PC-9 (cell line): ENCODE results near the gene EMSY. TPM values are rescaled to one million over a fixed set of nuclear protein-coding genes. Genes with fewer than 3 reads are reported as not detected.

Source experiments
- BruUV-seq: library from RNA; stranded (reverse); fragments of 400-500 nt; replicated peaks from 2 replicates; lab custom pipeline; 2021; lab: Mats Ljungman, UMichigan
- CTCF ChIA-PET: fragments of 300-600 bp; sonication (Branson Sonifier 250); formaldehyde crosslinking; loops from one replicate; lab custom pipeline; 2022; ENCODE audit warnings: antibody characterized with exemption; lab: Charles Lee
- POLR2A ChIA-PET: fragments of 300-600 bp; sonication (Branson Sonifier 250); formaldehyde crosslinking; loops from one replicate; lab custom pipeline; 2022; ENCODE audit warnings: antibody characterized with exemption; ENCODE audit not compliant: unreplicated experiment; lab: Charles Lee
- DNase-seq, 2 experiments: peaks; one replicate each; pipeline versions ENCODE4 v3.0.0 to v3.0.0-alpha.2; 2015 to 2022; ENCODE audit warnings: mixed read lengths in 1 of 2
- H2AFZ ChIP-seq: fragments of 200-600 bp; sonication (generic); 2 replicates; pipeline ENCODE4 v1.8.1; 2017; ENCODE audit warnings: antibody characterized with exemption
- H3F3A ChIP-seq: fragments of 200-600 bp; sonication (generic); 2 replicates; pipeline ENCODE4 v1.8.1; 2017; ENCODE audit warnings: antibody characterized with exemption, mild to moderate bottlenecking, low read depth; ENCODE audit not compliant: insufficient read depth
- H3K27ac ChIP-seq: fragments of 200-600 bp; sonication (generic); 2 replicates; pipeline ENCODE4 v1.6.1; 2016; ENCODE audit warnings: mixed run types
- H3K27me3 ChIP-seq: fragments of 200-600 bp; sonication (generic); 2 replicates; pipeline ENCODE4 v1.6.1; 2016; ENCODE audit warnings: low read depth, mixed run types; ENCODE audit not compliant: insufficient read depth
- H3K36me3 ChIP-seq: fragments of 200-600 bp; sonication (generic); 2 replicates; pipeline ENCODE4 v1.6.1; 2016; ENCODE audit warnings: low read depth, mixed run types
- H3K4me1 ChIP-seq: fragments of 200-600 bp; sonication (generic); replicated peaks from 2 replicates; pipeline ENCODE4 v1.6.1; 2016; ENCODE audit warnings: mixed run types; ENCODE audit not compliant: insufficient read depth
- H3K4me2 ChIP-seq: fragments of 200-600 bp; sonication (generic); 2 replicates; pipeline ENCODE4 v1.6.1; 2017; ENCODE audit warnings: mixed run types
- H3K4me3 ChIP-seq: fragments of 200-600 bp; sonication (generic); 2 replicates; pipeline ENCODE4 v1.6.1; 2016; ENCODE audit warnings: mixed run types
- H3K79me2 ChIP-seq: fragments of 200-600 bp; sonication (generic); 2 replicates; pipeline ENCODE4 v1.6.1; 2017; ENCODE audit warnings: low read depth, mixed run types
- H3K9me2 ChIP-seq: fragments of 200-600 bp; sonication (generic); 2 replicates; pipeline ENCODE4 v1.8.1; 2017; ENCODE audit warnings: mild to moderate bottlenecking; ENCODE audit not compliant: insufficient read depth
- H3K9me3 ChIP-seq: fragments of 200-600 bp; sonication (generic); 2 replicates; pipeline ENCODE4 v1.8.1; 2016; ENCODE audit warnings: low read depth; ENCODE audit not compliant: insufficient read depth
- H4K20me1 ChIP-seq: fragments of 200-600 bp; sonication (generic); 2 replicates; pipeline ENCODE4 v1.8.1; 2017; ENCODE audit not compliant: insufficient read depth
- EZH2 ChIP-seq: fragments of 200-600 bp; sonication (generic); IDR thresholded peaks from 2 replicates; pipeline ENCODE4 v1.8.0; 2017; ENCODE audit warnings: antibody characterized with exemption, low read depth
- intact Hi-C: fragments of 100-400 bp; cut with micrococcal nuclease; formaldehyde crosslinking; loops from one replicate; pipeline ENCODE4 v1.10.0; 2022; ENCODE audit not compliant: unreplicated experiment
- total RNA-seq: library from RNA; stranded (reverse); gene quantifications from 2 replicates; pipeline ENCODE4 v1.2.3, GENCODE V29; 2021
- TF ChIP-seq, protein P1 (sequence below): fragments of 200-600 bp; sonication (generic); conservative IDR thresholded peaks from 2 replicates; pipeline ENCODE4 v1.6.1; 2017; ENCODE audit warnings: mixed run types, antibody characterized with exemption, mild to moderate bottlenecking, moderate library complexity

The EMSY gene
- total RNA-seq, 1 experiment from 2014 or later: 37.4 TPM

- H2AFZ ChIP-seq: no peak overlapping the region
- H3K4me2 ChIP-seq: no peak overlapping the region
- H3K79me2 ChIP-seq: no peaks in the 10 kb centered on the region
- 0 out of 2 replicates have a peak, but pooled peaks cover 5% of the 10 kb centered on the region for H4K20me1 ChIP-seq
- no peak overlapping the region for H3K27ac ChIP-seq
- H3K27me3 ChIP-seq: no peaks in the 10 kb centered on the region
- no peak for TF ChIP-seq EZH2
- TF ChIP-seq, protein P1, sequence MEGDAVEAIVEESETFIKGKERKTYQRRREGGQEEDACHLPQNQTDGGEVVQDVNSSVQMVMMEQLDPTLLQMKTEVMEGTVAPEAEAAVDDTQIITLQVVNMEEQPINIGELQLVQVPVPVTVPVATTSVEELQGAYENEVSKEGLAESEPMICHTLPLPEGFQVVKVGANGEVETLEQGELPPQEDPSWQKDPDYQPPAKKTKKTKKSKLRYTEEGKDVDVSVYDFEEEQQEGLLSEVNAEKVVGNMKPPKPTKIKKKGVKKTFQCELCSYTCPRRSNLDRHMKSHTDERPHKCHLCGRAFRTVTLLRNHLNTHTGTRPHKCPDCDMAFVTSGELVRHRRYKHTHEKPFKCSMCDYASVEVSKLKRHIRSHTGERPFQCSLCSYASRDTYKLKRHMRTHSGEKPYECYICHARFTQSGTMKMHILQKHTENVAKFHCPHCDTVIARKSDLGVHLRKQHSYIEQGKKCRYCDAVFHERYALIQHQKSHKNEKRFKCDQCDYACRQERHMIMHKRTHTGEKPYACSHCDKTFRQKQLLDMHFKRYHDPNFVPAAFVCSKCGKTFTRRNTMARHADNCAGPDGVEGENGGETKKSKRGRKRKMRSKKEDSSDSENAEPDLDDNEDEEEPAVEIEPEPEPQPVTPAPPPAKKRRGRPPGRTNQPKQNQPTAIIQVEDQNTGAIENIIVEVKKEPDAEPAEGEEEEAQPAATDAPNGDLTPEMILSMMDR: no peak
- peaks cover 17% of the 10 kb centered on the region; the same call in 1 of the 2 replicates for H3K36me3 ChIP-seq
- DNase-seq: no peak
- ChIA-PET POLR2A (interaction anchor here (0.5 kb wide), 1 partner anchor 20 kb away, joined by 5 read pairs; no protein-coding TSS in a partner anchor), CTCF (interaction anchor here (0.6 to 0.7 kb wide), 2 partner anchors 73 to 387 kb away, joined by 3 read pairs; no protein-coding TSS in a partner anchor)
- intact Hi-C loops: loop anchor here (1.0 to 10.0 kb wide), 4 partner anchors 189 to 966 kb away; partner anchors contain the start of gene WNT11
- no peaks in the 10 kb centered on the region for H3K9me2 ChIP-seq
- no peaks in the 10 kb centered on the region for H3K9me3 ChIP-seq
- no TSS peak for BruUV-seq
- no peaks in the 10 kb centered on the region for H3K4me1 ChIP-seq
- no peak overlapping the region for H3K4me3 ChIP-seq
- 0 out of 2 replicates have a peak, but pooled peaks cover 6% of the 10 kb centered on the region for H3F3A ChIP-seq
These were observed 68.8 kb downstream of the EMSY start for GRCh38 chr11:76513654-76514034.

DNA sequence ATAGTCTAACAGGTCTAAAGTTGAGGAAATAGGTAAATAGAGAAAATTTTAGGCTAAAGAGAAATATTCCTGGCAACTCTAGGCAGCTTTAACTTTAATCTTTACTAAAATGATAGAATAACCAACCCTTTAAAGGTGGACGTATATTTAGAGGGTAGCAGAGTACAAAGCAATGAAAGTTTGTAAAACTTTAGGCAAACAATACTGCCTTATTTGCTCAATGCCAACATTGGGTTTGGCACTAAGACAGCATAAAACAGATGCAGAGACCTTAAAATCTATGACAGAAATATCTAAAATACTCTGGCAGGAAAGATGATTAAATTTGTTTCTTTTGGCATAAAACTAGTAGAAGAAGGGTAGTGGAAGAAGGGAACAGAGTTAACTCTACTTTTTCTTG lies 70.7 kb downstream of the EMSY start:
- BruUV-seq: no TSS peak

DNA sequence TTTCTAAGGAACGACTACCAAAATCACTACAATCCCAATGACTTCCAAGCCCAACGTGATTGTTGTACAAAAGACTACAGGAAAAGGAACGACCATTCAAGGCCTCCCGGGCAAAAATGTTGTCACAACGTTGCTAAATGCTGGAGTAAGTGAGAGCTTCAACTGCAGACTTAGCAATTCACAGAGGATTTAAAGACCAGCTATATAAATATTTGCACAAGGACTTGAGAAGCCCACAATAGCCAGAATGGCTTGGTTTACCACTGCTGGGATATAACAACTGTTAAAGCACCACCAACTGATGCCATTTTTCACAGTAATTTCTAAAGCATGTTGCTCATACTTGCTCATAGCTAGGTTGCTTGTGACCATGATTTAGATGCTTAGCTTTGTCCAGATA lies 78.3 kb downstream of the EMSY start:
- no TSS peak for BruUV-seq
- no peak overlapping the region for H3K4me2 ChIP-seq
- POLR2A ChIA-PET: no interaction called here

More for the DNA sequence above, 70.7 kb downstream of the EMSY start:
- ChIA-PET CTCF (no interaction called here), POLR2A (no interaction called here)
- Histone ChIP-seq H4K20me1 (0 out of 2 replicates have a peak, but pooled peaks cover 5% of the 10 kb centered on the region), H3K4me3 (no peak overlapping the region), H3F3A (0 out of 2 replicates have a peak, but pooled peaks cover 6% of the 10 kb centered on the region), H2AFZ (no peak overlapping the region), H3K79me2 (no peaks in the 10 kb centered on the region), H3K9me3 (no peaks in the 10 kb centered on the region), H3K4me2 (no peak overlapping the region), H3K27me3 (no peaks in the 10 kb centered on the region), H3K9me2 (no peaks in the 10 kb centered on the region), H3K4me1 (no peaks in the 10 kb centered on the region), H3K27ac (no peak overlapping the region), H3K36me3 (peaks cover 17% of the 10 kb centered on the region; the same call in 1 of the 2 replicates)
- intact Hi-C loops: loop anchor here (10.0 kb wide), 1 partner anchor 191 kb away; no protein-coding TSS in a partner anchor
- no peak for DNase-seq
- TF ChIP-seq, protein P1: no peak
- no peak for TF ChIP-seq EZH2

More for the DNA sequence above, 78.3 kb downstream of the EMSY start:
- DNase-seq: no peak
- H3K9me3 ChIP-seq: no peaks in the 10 kb centered on the region
- 0 out of 2 replicates have a peak, but pooled peaks cover 3% of the 10 kb centered on the region for H3F3A ChIP-seq
- 0 out of 2 replicates have a peak, but pooled peaks cover 3% of the 10 kb centered on the region for H3K9me2 ChIP-seq
- no peaks in the 10 kb centered on the region for H4K20me1 ChIP-seq
- CTCF ChIA-PET: interaction anchor here (0.6 kb wide), 1 partner anchor 417 kb away, joined by 3 read pairs; no protein-coding TSS in a partner anchor
- H3K27ac ChIP-seq: no peak overlapping the region
- H2AFZ ChIP-seq: no peak overlapping the region
- H3K4me1 ChIP-seq: no peaks in the 10 kb centered on the region; the same call in 1 of the 2 replicates
- H3K79me2 ChIP-seq: no peaks in the 10 kb centered on the region
- H3K36me3 ChIP-seq: no peaks in the 10 kb centered on the region
- no peak overlapping the region for H3K4me3 ChIP-seq
- no peaks in the 10 kb centered on the region for H3K27me3 ChIP-seq
- intact Hi-C loops: no loop called here
- TF ChIP-seq, protein P1: no peak
- TF ChIP-seq EZH2: no peak
